Measurements from ENCODE around the gene ADGRL3.

ADGRL3 gene

DNA sequence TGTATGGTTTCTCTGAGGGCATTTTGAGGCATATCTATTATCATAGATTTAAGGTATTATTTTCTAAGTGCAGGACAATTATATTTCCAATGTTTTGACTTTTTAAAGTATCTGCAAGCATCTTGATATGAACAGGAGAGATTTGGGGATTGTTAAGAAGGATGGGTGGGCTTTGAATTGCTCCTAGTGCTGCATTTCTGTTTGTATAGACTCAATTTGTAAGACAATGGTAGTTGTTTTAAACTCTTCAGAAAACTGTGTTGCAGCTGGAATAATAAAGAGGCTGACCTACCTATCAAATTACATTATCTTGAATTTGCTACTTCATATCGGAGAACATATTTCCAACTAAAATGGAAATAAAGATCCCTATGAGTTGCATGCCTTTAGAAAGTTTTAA, 570.3 kb downstream of the ADGRL3 start:
- Histone ChIP-seq H3K23ac (ENCODE audit: low read length) (no peak overlapping the region), H3K27me3 (ENCODE audit: insufficient read depth, low read length) (no peaks in the 10 kb centered on the region), H3K4me3 (ENCODE audit: low read depth, low read length) (no peak overlapping the region), H2BK12ac (ENCODE audit: low read length) (no peak overlapping the region), H4K91ac (ENCODE audit: low read depth, low read length) (no peak overlapping the region), H2AK5ac (ENCODE audit: low read length) (no peak overlapping the region), H4K8ac (ENCODE audit: low read depth, low read length) (no peak overlapping the region), H3K14ac (ENCODE audit: low read length) (no peak overlapping the region), H3K9me3 (ENCODE audit: insufficient read depth, low read depth, low read length) (no peaks in the 10 kb centered on the region), H2BK120ac (ENCODE audit: insufficient read depth, low read length, poor library complexity) (no peak overlapping the region), H3K79me1 (ENCODE audit: low read length) (no peaks in the 10 kb centered on the region), H2BK5ac (ENCODE audit: low read depth, low read length, poor library complexity) (no peak overlapping the region), H3K4ac (ENCODE audit: low read depth, low read length) (no peak overlapping the region), H3K18ac (ENCODE audit: low read length) (no peak overlapping the region), H3K9ac (ENCODE audit: low read length) (no peak overlapping the region), H3K4me1 (ENCODE audit: control insufficient read depth in 1 of 2, insufficient read depth in 2 of 2, low read length in 2 of 2) (peaks cover 0 to 2% of the 10 kb centered on the region in 2 experiments), H3K79me2 (ENCODE audit: control insufficient read depth, insufficient read depth, low read length, poor library complexity) (no peaks in the 10 kb centered on the region), H3K27ac (ENCODE audit: low read depth, low read length) (no peak overlapping the region), H3K4me2 (ENCODE audit: low read length) (no peak overlapping the region), H2AFZ (ENCODE audit: insufficient read depth, low read length, poor library complexity) (no peak overlapping the region), H3K36me3 (ENCODE audit: control insufficient read depth in 1 of 2, insufficient read depth in 2 of 2, low read length in 2 of 2) (no peaks in the 10 kb centered on the region), H4K12ac (ENCODE audit: low read depth, low read length) (no peak overlapping the region)
- no CpG with 5 or more reads among the region's 1 CpG for WGBS (ENCODE audit: extremely low coverage, insufficient coverage, insufficient read length)
- DNase-seq, result no peak

GRCh38 chr4:61771056-61771455, 570.9 kb downstream of the ADGRL3 start:
- Histone ChIP-seq H3K9me3 (ENCODE audit: insufficient read depth, low read depth, low read length) (no peaks in the 10 kb centered on the region), H3K4ac (ENCODE audit: low read depth, low read length) (no peak overlapping the region), H3K23ac (ENCODE audit: low read length) (no peak overlapping the region), H2BK12ac (ENCODE audit: low read length) (no peak overlapping the region), H3K27me3 (ENCODE audit: insufficient read depth, low read length) (no peaks in the 10 kb centered on the region), H4K8ac (ENCODE audit: low read depth, low read length) (no peak overlapping the region), H2BK120ac (ENCODE audit: insufficient read depth, low read length, poor library complexity) (no peak overlapping the region), H2AK5ac (ENCODE audit: low read length) (no peak overlapping the region), H3K14ac (ENCODE audit: low read length) (no peak overlapping the region), H2BK5ac (ENCODE audit: low read depth, low read length, poor library complexity) (no peak overlapping the region), H3K79me1 (ENCODE audit: low read length) (no peaks in the 10 kb centered on the region), H3K79me2 (ENCODE audit: control insufficient read depth, insufficient read depth, low read length, poor library complexity) (no peaks in the 10 kb centered on the region), H3K4me3 (ENCODE audit: low read depth, low read length) (no peak overlapping the region), H3K4me1 (ENCODE audit: control insufficient read depth in 1 of 2, insufficient read depth in 2 of 2, low read length in 2 of 2) (peaks cover 0 to 2% of the 10 kb centered on the region in 2 experiments), H3K9ac (ENCODE audit: low read length) (no peak overlapping the region), H3K27ac (ENCODE audit: low read depth, low read length) (no peak overlapping the region), H3K4me2 (ENCODE audit: low read length) (no peak overlapping the region), H2AFZ (ENCODE audit: insufficient read depth, low read length, poor library complexity) (no peak overlapping the region), H3K36me3 (ENCODE audit: control insufficient read depth in 1 of 2, insufficient read depth in 2 of 2, low read length in 2 of 2) (no peaks in the 10 kb centered on the region), H3K18ac (ENCODE audit: low read length) (no peak overlapping the region), H4K12ac (ENCODE audit: low read depth, low read length) (no peak overlapping the region), H4K91ac (ENCODE audit: low read depth, low read length) (no peak overlapping the region)
- no peak for DNase-seq
- WGBS (ENCODE audit: extremely low coverage, insufficient coverage, insufficient read length), result no CpG with 5 or more reads among the region's 1 CpG

GRCh38 chr4:61772126-61772525, 572.0 kb downstream of the ADGRL3 start:
- H3K27me3 ChIP-seq (ENCODE audit: insufficient read depth, low read length), result no peaks in the 10 kb centered on the region
- H3K4me2 ChIP-seq (ENCODE audit: low read length), result no peak overlapping the region
- no peak overlapping the region for H3K27ac ChIP-seq (ENCODE audit: low read depth, low read length)
- no peaks in the 10 kb centered on the region for H3K36me3 ChIP-seq (ENCODE audit: control insufficient read depth in 1 of 2, insufficient read depth in 2 of 2, low read length in 2 of 2)
- no CpG with 5 or more reads among the region's 1 CpG for WGBS (ENCODE audit: extremely low coverage, insufficient coverage, insufficient read length)
- H3K18ac ChIP-seq (ENCODE audit: low read length), result no peak overlapping the region
- no peaks in the 10 kb centered on the region for H3K9me3 ChIP-seq (ENCODE audit: insufficient read depth, low read depth, low read length)
- H2AK5ac ChIP-seq (ENCODE audit: low read length), result no peak overlapping the region
- H4K91ac ChIP-seq (ENCODE audit: low read depth, low read length), result no peak overlapping the region
- H3K4me3 ChIP-seq (ENCODE audit: low read depth, low read length), result no peak overlapping the region
- no peaks in the 10 kb centered on the region for H3K79me1 ChIP-seq (ENCODE audit: low read length)
- H2BK5ac ChIP-seq (ENCODE audit: low read depth, low read length, poor library complexity), result no peak overlapping the region
- H3K4me1 ChIP-seq (ENCODE audit: control insufficient read depth in 1 of 2, insufficient read depth in 2 of 2, low read length in 2 of 2), result peaks cover 0 to 2% of the 10 kb centered on the region in 2 experiments
- H3K9ac ChIP-seq (ENCODE audit: low read length), result no peak overlapping the region
- DNase-seq, result peak in 1 of 2 donors; percentile 7
- H2AFZ ChIP-seq (ENCODE audit: insufficient read depth, low read length, poor library complexity), result no peak overlapping the region
- no peak overlapping the region for H4K8ac ChIP-seq (ENCODE audit: low read depth, low read length)
- no peak overlapping the region for H4K12ac ChIP-seq (ENCODE audit: low read depth, low read length)
- no peak overlapping the region for H3K4ac ChIP-seq (ENCODE audit: low read depth, low read length)
- no peak overlapping the region for H3K14ac ChIP-seq (ENCODE audit: low read length)
- no peak overlapping the region for H2BK12ac ChIP-seq (ENCODE audit: low read length)
- H3K79me2 ChIP-seq (ENCODE audit: control insufficient read depth, insufficient read depth, low read length, poor library complexity), result no peaks in the 10 kb centered on the region
- no peak overlapping the region for H3K23ac ChIP-seq (ENCODE audit: low read length)
- no peak overlapping the region for H2BK120ac ChIP-seq (ENCODE audit: insufficient read depth, low read length, poor library complexity)

DNA sequence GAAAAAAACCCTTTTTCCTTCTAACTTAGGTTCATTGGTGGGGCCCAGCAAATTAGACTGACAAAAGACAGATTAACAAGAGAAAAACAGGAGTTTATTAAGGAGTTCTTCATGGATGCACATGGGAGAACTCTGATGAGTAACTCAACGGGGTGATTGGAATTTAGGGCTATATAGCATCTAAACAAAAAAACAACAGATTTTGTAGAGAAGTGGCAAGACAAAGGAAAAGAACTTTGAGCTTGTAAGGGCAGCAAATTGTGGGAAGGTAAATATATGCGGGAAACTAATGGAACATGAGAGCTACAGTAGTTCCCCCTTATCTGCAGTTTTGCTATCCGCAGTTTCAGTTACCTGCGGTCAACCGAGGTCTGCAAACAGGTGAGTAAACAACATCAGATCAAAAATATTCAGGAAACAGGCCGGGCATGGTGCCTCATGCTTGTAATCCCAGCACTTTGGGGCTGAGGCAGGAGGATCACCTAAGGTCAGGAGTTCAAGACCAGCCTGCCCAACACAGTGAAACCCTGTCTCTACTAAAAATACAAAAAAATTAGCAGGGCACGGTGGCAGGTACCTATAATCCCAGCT, 573.6 kb downstream of the ADGRL3 start:
- H3K27me3 ChIP-seq (ENCODE audit: insufficient read depth, low read length), result no peaks in the 10 kb centered on the region
- H3K27ac ChIP-seq (ENCODE audit: low read depth, low read length), result no peak overlapping the region
- H2AFZ ChIP-seq (ENCODE audit: insufficient read depth, low read length, poor library complexity), result no peak overlapping the region
- no peak overlapping the region for H4K91ac ChIP-seq (ENCODE audit: low read depth, low read length)
- no peak overlapping the region for H3K4me2 ChIP-seq (ENCODE audit: low read length)
- peaks cover 0 to 2% of the 10 kb centered on the region in 2 experiments for H3K4me1 ChIP-seq (ENCODE audit: control insufficient read depth in 1 of 2, insufficient read depth in 2 of 2, low read length in 2 of 2)
- no peak overlapping the region for H3K18ac ChIP-seq (ENCODE audit: low read length)
- no peak overlapping the region for H3K9ac ChIP-seq (ENCODE audit: low read length)
- no peak for DNase-seq
- H2AK5ac ChIP-seq (ENCODE audit: low read length), result no peak overlapping the region
- H3K23ac ChIP-seq (ENCODE audit: low read length), result no peak overlapping the region
- H3K79me1 ChIP-seq (ENCODE audit: low read length), result no peaks in the 10 kb centered on the region
- no peaks in the 10 kb centered on the region for H3K9me3 ChIP-seq (ENCODE audit: insufficient read depth, low read depth, low read length)
- H2BK5ac ChIP-seq (ENCODE audit: low read depth, low read length, poor library complexity), result no peak overlapping the region
- H4K12ac ChIP-seq (ENCODE audit: low read depth, low read length), result no peak overlapping the region
- no peak overlapping the region for H4K8ac ChIP-seq (ENCODE audit: low read depth, low read length)
- no peaks in the 10 kb centered on the region for H3K79me2 ChIP-seq (ENCODE audit: control insufficient read depth, insufficient read depth, low read length, poor library complexity)
- no CpG with 5 or more reads among the region's 7 CpGs for WGBS (ENCODE audit: extremely low coverage, insufficient coverage, insufficient read length)
- H2BK120ac ChIP-seq (ENCODE audit: insufficient read depth, low read length, poor library complexity), result no peak overlapping the region
- H3K4me3 ChIP-seq (ENCODE audit: low read depth, low read length), result no peak overlapping the region
- no peaks in the 10 kb centered on the region for H3K36me3 ChIP-seq (ENCODE audit: control insufficient read depth in 1 of 2, insufficient read depth in 2 of 2, low read length in 2 of 2)
- H3K14ac ChIP-seq (ENCODE audit: low read length), result no peak overlapping the region
- H3K4ac ChIP-seq (ENCODE audit: low read depth, low read length), result no peak overlapping the region
- no peak overlapping the region for H2BK12ac ChIP-seq (ENCODE audit: low read length)

All from trophoblast cell (in vitro differentiated cells and primary cell).